ENCODE data around the gene KIF12.

- TF ChIP-seq CTCF (IDR thresholded peaks at IDR 0.05) (no peak), POLR2AphosphoS5 (IDR thresholded peaks at IDR 0.05; ENCODE audit: insufficient read depth in 1 of 2, low read depth in 1 of 2) (no peak)
Measured at GRCh38 chr9:114123031-114123977, 24.2 kb upstream of the KIF12 start.
